Osteoblast (primary cell): Measurements from ENCODE around the gene COL27A1. TPM values are rescaled to one million over a fixed set of nuclear protein-coding genes. Genes with fewer than 3 reads are reported as not detected.

Experiments
- DNase-seq: peaks from one replicate; pipeline ENCODE4 v3.0.0; 2011; ENCODE audit warnings: low spot score, mixed read lengths; ENCODE audit not compliant: insufficient read length; ENCODE audit errors: missing footprints
- H2AFZ ChIP-seq: 2 replicates; pipeline ENCODE4 v1.6.0; 2011; ENCODE audit warnings: mild to moderate bottlenecking, low read length
- H3K27ac ChIP-seq: 2 replicates; pipeline ENCODE4 v1.5.1; 2011; ENCODE audit warnings: mild to moderate bottlenecking, low read depth, low read length, moderate library complexity
- H3K27me3 ChIP-seq: 2 replicates; pipeline ENCODE4 v1.6.0; 2012; ENCODE audit warnings: mild to moderate bottlenecking, control low read depth, inconsistent platforms, low read length, moderate library complexity; ENCODE audit not compliant: insufficient read depth
- H3K36me3 ChIP-seq: 2 replicates; pipeline ENCODE4 v1.5.1; 2011; ENCODE audit warnings: mild to moderate bottlenecking, low read length, control low read depth, moderate library complexity; ENCODE audit not compliant: insufficient read depth
- H3K4me1 ChIP-seq: 2 replicates; pipeline ENCODE4 v1.5.1; 2011; ENCODE audit warnings: mild to moderate bottlenecking, low read length, control low read depth, moderate library complexity; ENCODE audit not compliant: insufficient read depth
- H3K4me2 ChIP-seq: 2 replicates; pipeline ENCODE4 v1.6.0; 2011; ENCODE audit warnings: mild to moderate bottlenecking, low read length; ENCODE audit not compliant: insufficient read depth
- H3K4me3 ChIP-seq: fragments of 200-600 bp; sonication (generic); 3 replicates; pipeline ENCODE4 v1.5.1; 2012; ENCODE audit warnings: mild to moderate bottlenecking, low read length, inconsistent platforms; ENCODE audit not compliant: insufficient read depth
- H3K79me2 ChIP-seq: 2 replicates; pipeline ENCODE4 v1.6.0; 2012; ENCODE audit warnings: mild to moderate bottlenecking, low read length, control low read depth, inconsistent platforms; ENCODE audit not compliant: insufficient read depth
- H3K9me3 ChIP-seq: 2 replicates; pipeline ENCODE4 v1.5.1; 2011; ENCODE audit warnings: low read depth, low read length, control low read depth
- H4K20me1 ChIP-seq: 2 replicates; pipeline ENCODE4 v1.6.0; 2012; ENCODE audit warnings: mild to moderate bottlenecking, low read length, control low read depth; ENCODE audit not compliant: insufficient read depth
- CTCF ChIP-seq: IDR thresholded peaks from 2 replicates; pipeline ENCODE4 v1.5.1; 2011; ENCODE audit warnings: mild to moderate bottlenecking, low read depth, low read length, moderate library complexity; ENCODE audit errors: extremely low read depth
- total RNA-seq: library from RNA; depleted of rRNA; stranded (reverse); fragments of >200 nt; gene quantifications from 2 replicates; pipeline ENCODE4 v1.2.3, GENCODE V29; 2012

The COL27A1 gene
- total RNA-seq, 1 donor = 10.1 TPM

- H3K4me1 ChIP-seq = peaks cover 8% of the 10 kb centered on the region
Measured at GRCh38 chr9:114250648-114251047, 95.3 kb downstream of the COL27A1 start.

DNA sequence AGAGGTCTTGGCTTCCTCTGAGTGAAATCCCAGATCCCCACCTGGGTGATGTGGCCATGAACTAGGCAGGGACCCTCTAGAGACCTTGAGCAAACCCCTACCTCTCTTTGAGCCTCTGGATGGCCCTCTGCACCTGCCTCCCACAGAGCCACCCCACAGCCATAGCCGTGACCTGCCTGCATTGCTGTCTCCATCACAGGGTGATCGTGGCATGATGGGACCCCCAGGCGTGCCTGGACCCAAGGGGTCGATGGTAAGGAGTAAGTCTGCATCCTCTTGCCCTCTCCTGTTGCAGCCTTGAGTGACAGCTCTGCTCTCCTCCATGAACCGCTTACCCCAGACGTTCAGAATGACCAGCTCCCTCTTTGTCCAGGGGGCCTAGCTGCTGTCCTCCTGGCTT, 97.1 kb downstream of the COL27A1 start:
- no peak overlapping the region for H2AFZ ChIP-seq
- TF ChIP-seq CTCF = no peak

More at GRCh38 chr9:114250648-114251047, 95.3 kb downstream of the COL27A1 start:
- Histone ChIP-seq H2AFZ (no peak overlapping the region), H3K4me3 (peak overlapping the region; percentile 50), H3K9me3 (no peaks in the 10 kb centered on the region), H3K36me3 (no peaks in the 10 kb centered on the region), H3K27ac (no peak overlapping the region), H3K79me2 (no peaks in the 10 kb centered on the region), H3K27me3 (no peaks in the 10 kb centered on the region), H4K20me1 (no peaks in the 10 kb centered on the region), H3K4me2 (peak overlapping the region; percentile 55)
- no peak for DNase-seq
- no peak for TF ChIP-seq CTCF

GRCh38 chr9:114256827-114257328, 101.5 kb downstream of the COL27A1 start:
- H3K36me3 ChIP-seq = no peaks in the 10 kb centered on the region
- H2AFZ ChIP-seq = no peak overlapping the region
- no peak overlapping the region for H3K4me3 ChIP-seq
- no peak for TF ChIP-seq CTCF
- no peak overlapping the region for H3K4me2 ChIP-seq
- H4K20me1 ChIP-seq = no peaks in the 10 kb centered on the region
- no peaks in the 10 kb centered on the region for H3K27me3 ChIP-seq
- no peaks in the 10 kb centered on the region for H3K4me1 ChIP-seq
- H3K79me2 ChIP-seq = no peaks in the 10 kb centered on the region
- DNase-seq = peak; percentile 42
- H3K9me3 ChIP-seq = no peaks in the 10 kb centered on the region
- no peak overlapping the region for H3K27ac ChIP-seq

More for the DNA sequence above, 97.1 kb downstream of the COL27A1 start:
- Histone ChIP-seq H3K9me3 (no peaks in the 10 kb centered on the region), H3K79me2 (no peaks in the 10 kb centered on the region), H3K4me3 (no peak overlapping the region), H3K27me3 (no peaks in the 10 kb centered on the region), H3K36me3 (no peaks in the 10 kb centered on the region), H3K27ac (no peak overlapping the region), H3K4me2 (no peak overlapping the region), H4K20me1 (no peaks in the 10 kb centered on the region), H3K4me1 (peaks cover 8% of the 10 kb centered on the region)
- DNase-seq = no peak

- no peak overlapping the region for H3K27ac ChIP-seq
- no peaks in the 10 kb centered on the region for H3K4me1 ChIP-seq
- no peak overlapping the region for H3K4me3 ChIP-seq
- H3K4me2 ChIP-seq = no peak overlapping the region
- no peak overlapping the region for H2AFZ ChIP-seq
- peak; percentile 79 for DNase-seq
- no peaks in the 10 kb centered on the region for H4K20me1 ChIP-seq
- no peaks in the 10 kb centered on the region for H3K27me3 ChIP-seq
- no peaks in the 10 kb centered on the region for H3K79me2 ChIP-seq
- no peaks in the 10 kb centered on the region for H3K9me3 ChIP-seq
- no peaks in the 10 kb centered on the region for H3K36me3 ChIP-seq
- no peak for TF ChIP-seq CTCF
Measured at GRCh38 chr9:114258218-114258617, 102.9 kb downstream of the COL27A1 start.
